Endothelial cell of umbilical vein (primary cell): ENCODE measurements around the gene XKR3. TPM values are rescaled to one million over a fixed set of nuclear protein-coding genes. Genes with fewer than 3 reads are reported as not detected.

Source experiments
- BruUV-seq: library from RNA; stranded (reverse); fragments of 400-500 nt; replicated peaks from 2 replicates; lab custom pipeline; 2021; lab: Mats Ljungman, UMichigan
- CTCF ChIA-PET: fragments of 300-600, 350-600 bp; sonication (Branson Sonifier 250); formaldehyde crosslinking; loops from one replicate; lab custom pipeline; 2021; ENCODE audit warnings: antibody characterized with exemption, inconsistent platforms; lab: Charles Lee
- POLR2A ChIA-PET: fragments of 300-600, 350-600 bp; sonication (Branson Sonifier 250); formaldehyde crosslinking; loops from one replicate; lab custom pipeline; 2021; ENCODE audit warnings: antibody characterized with exemption, inconsistent platforms; lab: Charles Lee
- DNase-seq: peaks from one replicate; pipeline ENCODE4 v3.0.0-alpha.2; 2011; ENCODE audit warnings: low read depth, low spot score
- FAIRE-seq: peaks from 2 replicates; lab custom pipeline; 2011; peaks lifted over from hg19 to GRCh38; lab: Jason Lieb, UNC
- H2AFZ ChIP-seq: 2 replicates; pipeline ENCODE4 v1.6.0; 2012; ENCODE audit warnings: low read depth, low read length, control low read depth, inconsistent platforms
- H3K27ac ChIP-seq: 2 replicates; pipeline ENCODE4 v1.5.1; 2011; ENCODE audit warnings: low read depth, mild to moderate bottlenecking, control low read depth, low read length, moderate library complexity; ENCODE audit not compliant: insufficient read depth
- H3K27me3 ChIP-seq, 2 experiments: 2 replicates each; pipeline versions ENCODE4 v1.6.0 to v1.6.1; 2011; ENCODE audit warnings: low read length in 2 of 2, mixed read lengths in 1 of 2; ENCODE audit not compliant: control insufficient read depth in 2 of 2, insufficient read depth in 2 of 2
- H3K36me3 ChIP-seq, 2 experiments: 2 replicates in 1 of 2; 3 replicates in 1 of 2; pipeline ENCODE4 v1.5.1; 2011; ENCODE audit warnings: low read length in 2 of 2, mild to moderate bottlenecking in 1 of 2, moderate library complexity in 1 of 2; ENCODE audit not compliant: control insufficient read depth in 2 of 2, insufficient read depth in 2 of 2; ENCODE audit errors: extremely low read depth in 1 of 2
- H3K4me1 ChIP-seq: 3 replicates; pipeline ENCODE4 v1.5.1; 2011; ENCODE audit warnings: mild to moderate bottlenecking, low read length; ENCODE audit not compliant: control insufficient read depth, insufficient read depth; ENCODE audit errors: extremely low read depth
- H3K4me2 ChIP-seq: 2 replicates; pipeline ENCODE4 v1.6.1; 2011; ENCODE audit warnings: low read length, control low read depth, mixed read lengths; ENCODE audit not compliant: insufficient read depth
- H3K4me3 ChIP-seq, 3 experiments: fragments of 200-600 bp in 1 of 3; sonication (generic), shearing (Covaris generic) in 1 of 3; replicated peaks in 1 of 3; 2 replicates each; pipeline ENCODE4 v1.5.1; 2011 to 2016; ENCODE audit warnings: control low read depth in 3 of 3, low read length in 3 of 3, mild to moderate bottlenecking in 2 of 3, inconsistent platforms in 1 of 3, low read depth in 1 of 3, moderate library complexity in 1 of 3; ENCODE audit not compliant: insufficient read depth in 1 of 3
- H3K79me2 ChIP-seq: 2 replicates; pipeline ENCODE4 v1.6.0; 2012; ENCODE audit warnings: low read length, inconsistent platforms; ENCODE audit not compliant: control insufficient read depth, insufficient read depth
- H3K9ac ChIP-seq: replicated peaks from 2 replicates; pipeline ENCODE3; 2011; ENCODE audit warnings: low read length, control low read depth; ENCODE audit not compliant: insufficient read depth; ENCODE audit errors: extremely low read depth
- H3K9me1 ChIP-seq: replicated peaks from 3 replicates; pipeline ENCODE4 v1.6.0; 2011; ENCODE audit warnings: mild to moderate bottlenecking, low read length; ENCODE audit not compliant: control insufficient read depth, insufficient read depth; ENCODE audit errors: extremely low read depth
- H3K9me3 ChIP-seq: replicated peaks from 2 replicates; pipeline ENCODE4 v1.5.1; 2012; ENCODE audit warnings: low read length, inconsistent platforms; ENCODE audit not compliant: control insufficient read depth, insufficient read depth
- H4K20me1 ChIP-seq: replicated peaks from 2 replicates; pipeline ENCODE3; 2011; ENCODE audit warnings: mild to moderate bottlenecking, low read length; ENCODE audit not compliant: control insufficient read depth, insufficient read depth; ENCODE audit errors: extremely low read depth
- EZH2 ChIP-seq: IDR thresholded peaks from 2 replicates; pipeline ENCODE4 v1.6.1; 2012; ENCODE audit warnings: borderline replicate concordance, low read depth, mild to moderate bottlenecking, moderate library complexity, low read length, inconsistent platforms; ENCODE audit not compliant: severe bottlenecking
- FOS ChIP-seq: IDR thresholded peaks from 2 replicates; pipeline ENCODE4 v1.6.1; 2011; ENCODE audit warnings: mild to moderate bottlenecking, low read length, moderate library complexity, borderline replicate concordance; ENCODE audit not compliant: insufficient read depth
- GATA2 ChIP-seq: IDR thresholded peaks from 2 replicates; pipeline ENCODE4 v1.7.0; 2011; ENCODE audit warnings: low read depth, mild to moderate bottlenecking, moderate library complexity, mixed read lengths, low read length; ENCODE audit not compliant: insufficient read length, insufficient read depth
- JUN ChIP-seq: IDR thresholded peaks from 2 replicates; pipeline ENCODE4 v1.6.1; 2011; ENCODE audit warnings: borderline replicate concordance, low read depth; ENCODE audit not compliant: insufficient read length, insufficient read depth
- MYC ChIP-seq: IDR thresholded peaks from one replicate; pipeline ENCODE4 v1.6.1; 2011; ENCODE audit warnings: mild to moderate bottlenecking, low read depth, low read length
- POLR2A ChIP-seq: IDR thresholded peaks from 2 replicates; pipeline ENCODE4 v1.6.1; 2012; ENCODE audit warnings: low read depth, mild to moderate bottlenecking, control low read depth, low read length
- POLR2AphosphoS5 ChIP-seq: IDR thresholded peaks from 2 replicates; pipeline ENCODE4 v1.6.1; 2012; ENCODE audit warnings: low read depth, mild to moderate bottlenecking, control low read depth, low read length, moderate library complexity; ENCODE audit not compliant: insufficient read depth
- dilution Hi-C: fragments of 300-500 bp; cut with MboI; formaldehyde crosslinking; loops from one replicate; pipeline ENCODE4 v1.15.0; 2019; ENCODE audit warnings: low sequenced_read_pairs; ENCODE audit not compliant: extremely low pct_ligation_motif_present
- intact Hi-C: fragments of 100-400 bp; cut with micrococcal nuclease; formaldehyde crosslinking; loops from one replicate; pipeline ENCODE4 v1.10.0; 2022
- polyA plus RNA-seq, 4 experiments: library from polyadenylated mRNA; depleted of rRNA in 3 of 4; stranded (reverse) in 3 of 4; unstranded in 1 of 4; fragments of >200 nt; gene quantifications; 2 replicates each; pipeline versions ENCODE4 v1.2.1 to v1.2.3, GENCODE V29; 2011 to 2012; ENCODE audit warnings: missing spikeins in 1 of 4
- total RNA-seq: library from RNA; stranded (reverse); gene quantifications from 2 replicates; pipeline ENCODE4 v1.2.3, GENCODE V29; 2021
- TF ChIP-seq, protein P1 (sequence below), 2 donors: IDR thresholded peaks; 1 replicate in 1 of 2; 2 replicates in 1 of 2; pipeline ENCODE4 v1.5.1; 2011; ENCODE audit warnings: low read length in 2 of 2, mild to moderate bottlenecking in 2 of 2, moderate library complexity in 2 of 2, control low read depth in 1 of 2, inconsistent platforms in 1 of 2, low read depth in 1 of 2; ENCODE audit not compliant: insufficient read depth in 1 of 2; ENCODE audit errors: extremely low read depth in 1 of 2
- TF ChIP-seq, protein P2 (sequence below): IDR thresholded peaks from 2 replicates; pipeline ENCODE4 v1.6.1; 2011; ENCODE audit not compliant: insufficient read depth, insufficient read length

The XKR3 gene
- total and polyA plus RNA-seq, 2 donors (not counting 3 experiments of a cell fraction or from before 2014, with no cell fraction given), result not detected

DNA sequence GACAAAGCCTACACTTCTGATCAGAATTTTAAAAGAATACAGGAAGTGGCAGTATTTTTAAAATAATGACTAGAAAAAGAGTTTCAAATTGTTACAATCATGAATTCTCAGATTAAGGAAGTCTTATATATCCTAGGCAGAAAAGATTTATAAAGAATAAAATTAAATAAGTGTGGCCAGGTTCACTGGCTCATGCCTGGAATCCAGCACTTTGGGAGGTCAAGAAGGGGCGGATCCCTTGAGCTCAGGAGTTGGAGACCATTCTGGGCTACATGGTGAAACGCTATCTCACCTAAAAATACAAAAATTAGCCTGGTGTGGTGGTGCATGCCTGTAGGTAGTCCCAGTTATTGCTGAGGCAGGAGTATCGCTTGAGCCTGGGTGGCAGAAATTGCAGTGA, 24.1 kb downstream of the XKR3 start:
- no peak for DNase-seq
- no peak overlapping the region for H3K4me2 ChIP-seq
- H2AFZ ChIP-seq, result no peak overlapping the region
- peaks cover 7% of the 10 kb centered on the region for H3K9me3 ChIP-seq
- ChIA-PET CTCF (no interaction called here), POLR2A (no interaction called here)
- H3K9ac ChIP-seq, result no peak overlapping the region
- H3K27ac ChIP-seq, result no peak overlapping the region
- H3K4me3 ChIP-seq, result no peak overlapping the region
- H4K20me1 ChIP-seq, result no peaks in the 10 kb centered on the region
- no peak for FAIRE-seq
- TF ChIP-seq JUN (no peak), EZH2 (no peak), POLR2AphosphoS5 (no peak), POLR2A (no peak), GATA2 (no peak), MYC (no peak), FOS (no peak)
- TF ChIP-seq, protein P1, sequence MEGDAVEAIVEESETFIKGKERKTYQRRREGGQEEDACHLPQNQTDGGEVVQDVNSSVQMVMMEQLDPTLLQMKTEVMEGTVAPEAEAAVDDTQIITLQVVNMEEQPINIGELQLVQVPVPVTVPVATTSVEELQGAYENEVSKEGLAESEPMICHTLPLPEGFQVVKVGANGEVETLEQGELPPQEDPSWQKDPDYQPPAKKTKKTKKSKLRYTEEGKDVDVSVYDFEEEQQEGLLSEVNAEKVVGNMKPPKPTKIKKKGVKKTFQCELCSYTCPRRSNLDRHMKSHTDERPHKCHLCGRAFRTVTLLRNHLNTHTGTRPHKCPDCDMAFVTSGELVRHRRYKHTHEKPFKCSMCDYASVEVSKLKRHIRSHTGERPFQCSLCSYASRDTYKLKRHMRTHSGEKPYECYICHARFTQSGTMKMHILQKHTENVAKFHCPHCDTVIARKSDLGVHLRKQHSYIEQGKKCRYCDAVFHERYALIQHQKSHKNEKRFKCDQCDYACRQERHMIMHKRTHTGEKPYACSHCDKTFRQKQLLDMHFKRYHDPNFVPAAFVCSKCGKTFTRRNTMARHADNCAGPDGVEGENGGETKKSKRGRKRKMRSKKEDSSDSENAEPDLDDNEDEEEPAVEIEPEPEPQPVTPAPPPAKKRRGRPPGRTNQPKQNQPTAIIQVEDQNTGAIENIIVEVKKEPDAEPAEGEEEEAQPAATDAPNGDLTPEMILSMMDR (IDR thresholded peaks at IDR 0.05; ENCODE audit: extremely low read depth in 1 of 2, insufficient read depth in 1 of 2, low read depth in 1 of 2, low read length in 2 of 2), result no peak
- TF ChIP-seq, protein P2, sequence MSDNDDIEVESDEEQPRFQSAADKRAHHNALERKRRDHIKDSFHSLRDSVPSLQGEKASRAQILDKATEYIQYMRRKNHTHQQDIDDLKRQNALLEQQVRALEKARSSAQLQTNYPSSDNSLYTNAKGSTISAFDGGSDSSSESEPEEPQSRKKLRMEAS, result no peak
- no peaks in the 10 kb centered on the region for H3K9me1 ChIP-seq
- no peaks in the 10 kb centered on the region for H3K4me1 ChIP-seq
- H3K27me3 ChIP-seq, result no peaks in the 10 kb centered on the region
- no peaks in the 10 kb centered on the region for H3K79me2 ChIP-seq
- intact Hi-C loops, result no loop called here
- dilution Hi-C loops, result no loop called here
- H3K36me3 ChIP-seq, result no peaks in the 10 kb centered on the region
- BruUV-seq, result no TSS peak
